Smooth muscle cell (in vitro differentiated cells): ENCODE results near the gene INTS4. TPM values are rescaled to one million over a fixed set of nuclear protein-coding genes. Genes with fewer than 3 reads are reported as not detected.
"Not testable (repeated sequence)": the region's sequence is repeated elsewhere in the genome, so short reads cannot be mapped to it uniquely, and the experiment has no call there.

ENCODE experiments used
- DNase-seq: peaks from one replicate; lab custom pipeline; 2025; ENCODE audit not compliant: unreplicated experiment; lab: John Stamatoyannopoulos, UW
- H2AFZ ChIP-seq: fragments of 200-600 bp; sonication (generic); 2 replicates; pipeline ENCODE4 v1.6.0; 2016; ENCODE audit warnings: antibody characterized with exemption, low read depth, mild to moderate bottlenecking
- H3F3A ChIP-seq: fragments of 200-600 bp; sonication (generic); 2 replicates; pipeline ENCODE4 v1.6.0; 2017; ENCODE audit warnings: antibody characterized with exemption, low read depth
- H3K27ac ChIP-seq: fragments of 200-600 bp; sonication (generic); 2 replicates; pipeline ENCODE4 v1.5.1; 2016; ENCODE audit warnings: low read depth, mild to moderate bottlenecking
- H3K27me3 ChIP-seq: fragments of 200-600 bp; sonication (generic); 2 replicates; pipeline ENCODE4 v1.6.1; 2016; ENCODE audit warnings: low read depth, mild to moderate bottlenecking
- H3K36me3 ChIP-seq: fragments of 200-600 bp; sonication (generic); 2 replicates; pipeline ENCODE4 v1.5.1; 2016; ENCODE audit warnings: low read depth
- H3K4me1 ChIP-seq: fragments of 200-600 bp; sonication (generic); 2 replicates; pipeline ENCODE4 v1.5.1; 2016; ENCODE audit warnings: low read depth
- H3K4me2 ChIP-seq: fragments of 200-600 bp; sonication (generic); 2 replicates; pipeline ENCODE4 v1.6.0; 2016; ENCODE audit warnings: mild to moderate bottlenecking
- H3K4me3 ChIP-seq: fragments of 200-600 bp; sonication (generic); 2 replicates; pipeline ENCODE4 v1.5.1; 2016; ENCODE audit warnings: mild to moderate bottlenecking
- H3K79me2 ChIP-seq: fragments of 200-600 bp; sonication (generic); 2 replicates; pipeline ENCODE4 v1.6.0; 2016; ENCODE audit warnings: low read depth, mild to moderate bottlenecking
- H3K9ac ChIP-seq: fragments of 200-600 bp; sonication (generic); 2 replicates; pipeline ENCODE4 v1.6.0; 2016; ENCODE audit warnings: low read depth
- H3K9me3 ChIP-seq: fragments of 200-600 bp; sonication (generic); replicated peaks from 2 replicates; pipeline ENCODE4 v1.5.1; 2016; ENCODE audit warnings: low read depth
- H4K20me1 ChIP-seq: fragments of 200-600 bp; sonication (generic); 2 replicates; pipeline ENCODE4 v1.6.0; 2016; ENCODE audit warnings: low read depth
- WGBS: methylation state at CpG from one replicate; pipeline ENCODE4 v1.1.7; 2016; ENCODE audit warnings: low lambda C conversion rate; 5-methylcytosine and 5-hydroxymethylcytosine counted together
- polyA plus RNA-seq: library from polyadenylated mRNA; unstranded; fragments of >200 nt; fragmentation: Nextera tagmentation; extraction: Ambion mirVana; gene quantifications from 2 replicates; pipeline ENCODE4 v1.2.1, GENCODE V29; 2016
- total RNA-seq: library from RNA; depleted of rRNA; stranded (reverse); fragments of >200 nt; gene quantifications from 2 replicates; pipeline ENCODE4 v1.2.3, GENCODE V29; 2014
- TF ChIP-seq, protein P1 (sequence below): fragments of 200-600 bp; sonication (generic); IDR thresholded peaks from 2 replicates; pipeline ENCODE4 v1.5.1; 2017; ENCODE audit warnings: borderline replicate concordance, mild to moderate bottlenecking, antibody characterized with exemption; ENCODE audit not compliant: insufficient read depth, poor library complexity, severe bottlenecking

Gene INTS4, protein sequence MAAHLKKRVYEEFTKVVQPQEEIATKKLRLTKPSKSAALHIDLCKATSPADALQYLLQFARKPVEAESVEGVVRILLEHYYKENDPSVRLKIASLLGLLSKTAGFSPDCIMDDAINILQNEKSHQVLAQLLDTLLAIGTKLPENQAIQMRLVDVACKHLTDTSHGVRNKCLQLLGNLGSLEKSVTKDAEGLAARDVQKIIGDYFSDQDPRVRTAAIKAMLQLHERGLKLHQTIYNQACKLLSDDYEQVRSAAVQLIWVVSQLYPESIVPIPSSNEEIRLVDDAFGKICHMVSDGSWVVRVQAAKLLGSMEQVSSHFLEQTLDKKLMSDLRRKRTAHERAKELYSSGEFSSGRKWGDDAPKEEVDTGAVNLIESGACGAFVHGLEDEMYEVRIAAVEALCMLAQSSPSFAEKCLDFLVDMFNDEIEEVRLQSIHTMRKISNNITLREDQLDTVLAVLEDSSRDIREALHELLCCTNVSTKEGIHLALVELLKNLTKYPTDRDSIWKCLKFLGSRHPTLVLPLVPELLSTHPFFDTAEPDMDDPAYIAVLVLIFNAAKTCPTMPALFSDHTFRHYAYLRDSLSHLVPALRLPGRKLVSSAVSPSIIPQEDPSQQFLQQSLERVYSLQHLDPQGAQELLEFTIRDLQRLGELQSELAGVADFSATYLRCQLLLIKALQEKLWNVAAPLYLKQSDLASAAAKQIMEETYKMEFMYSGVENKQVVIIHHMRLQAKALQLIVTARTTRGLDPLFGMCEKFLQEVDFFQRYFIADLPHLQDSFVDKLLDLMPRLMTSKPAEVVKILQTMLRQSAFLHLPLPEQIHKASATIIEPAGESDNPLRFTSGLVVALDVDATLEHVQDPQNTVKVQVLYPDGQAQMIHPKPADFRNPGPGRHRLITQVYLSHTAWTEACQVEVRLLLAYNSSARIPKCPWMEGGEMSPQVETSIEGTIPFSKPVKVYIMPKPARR
- total RNA-seq = 28.9 and 35.7 TPM in 2 replicates
- polyA plus RNA-seq = 21.2 and 22.4 TPM in 2 replicates

DNA sequence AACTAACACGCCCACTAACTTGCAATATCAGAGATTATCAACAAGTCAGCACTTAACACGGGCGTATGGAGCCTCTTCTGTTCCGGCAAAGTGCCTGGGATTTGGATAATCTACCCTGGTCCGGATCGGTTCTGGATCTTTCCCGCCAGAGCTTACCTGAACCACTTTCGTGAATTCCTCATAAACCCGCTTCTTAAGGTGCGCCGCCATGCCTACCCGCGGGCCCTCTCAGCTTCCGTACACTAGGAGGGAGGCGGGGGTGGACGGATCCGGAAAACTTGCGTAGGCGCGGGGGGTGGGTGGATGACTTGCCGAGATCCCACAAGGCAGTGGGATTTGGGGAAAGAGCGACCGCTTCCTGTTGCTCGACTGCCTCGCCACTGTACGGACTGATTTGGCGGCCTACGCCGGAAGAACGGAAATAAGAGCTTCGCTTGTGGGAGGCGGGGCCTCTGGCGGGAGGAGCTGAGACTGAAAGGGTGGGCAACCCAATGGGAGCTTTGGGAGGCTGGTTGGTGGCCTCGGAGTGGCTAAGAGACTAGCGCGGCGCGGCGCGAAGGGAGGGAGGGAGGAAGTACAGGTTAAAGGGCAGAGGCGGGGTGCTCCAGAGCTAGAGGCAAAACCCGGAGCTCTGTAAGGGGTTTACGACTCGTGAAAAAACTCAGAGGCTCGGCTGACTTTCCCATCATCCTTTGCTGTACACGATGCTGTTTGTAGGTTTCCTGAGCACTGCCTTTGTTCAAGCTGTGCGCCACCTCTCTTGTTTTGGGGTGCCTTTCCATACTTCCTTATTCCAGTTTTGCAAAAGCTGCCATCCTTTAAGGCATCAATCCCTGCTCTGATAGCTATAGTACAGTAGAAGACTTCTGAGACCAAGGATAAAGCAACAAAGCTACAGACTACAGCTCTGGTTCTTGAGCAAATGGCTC, at the start of gene INTS4:
INTS4 (minus strand) TSS at position 235 of the 929 bp plus-strand sequence; CDS start at position 210, 25 bp downstream.
- no peaks in the 10 kb centered on the region for H3K27me3 ChIP-seq
- no peaks in the 10 kb centered on the region for H4K20me1 ChIP-seq
- peak within 1 kb of the TSS; percentile 90 for H3K4me3 ChIP-seq
- no peaks in the 10 kb centered on the region for H3K36me3 ChIP-seq
- peak; percentile 87 for DNase-seq
- H3K4me2 ChIP-seq = peak within 1 kb of the TSS; percentile 90
- peak within 1 kb of the TSS; percentile 74 for H3K9ac ChIP-seq
- no peaks in the 10 kb centered on the region for H3F3A ChIP-seq
- peaks cover 17% of the 10 kb centered on the region for H3K79me2 ChIP-seq
- peak within 1 kb of the TSS; percentile 97 for H2AFZ ChIP-seq
- under 1% methylated on average over 47 of the region's 47 CpGs for whole genome bisulfite sequencing
- no peaks in the 10 kb centered on the region for H3K9me3 ChIP-seq
- TF ChIP-seq, protein P1, sequence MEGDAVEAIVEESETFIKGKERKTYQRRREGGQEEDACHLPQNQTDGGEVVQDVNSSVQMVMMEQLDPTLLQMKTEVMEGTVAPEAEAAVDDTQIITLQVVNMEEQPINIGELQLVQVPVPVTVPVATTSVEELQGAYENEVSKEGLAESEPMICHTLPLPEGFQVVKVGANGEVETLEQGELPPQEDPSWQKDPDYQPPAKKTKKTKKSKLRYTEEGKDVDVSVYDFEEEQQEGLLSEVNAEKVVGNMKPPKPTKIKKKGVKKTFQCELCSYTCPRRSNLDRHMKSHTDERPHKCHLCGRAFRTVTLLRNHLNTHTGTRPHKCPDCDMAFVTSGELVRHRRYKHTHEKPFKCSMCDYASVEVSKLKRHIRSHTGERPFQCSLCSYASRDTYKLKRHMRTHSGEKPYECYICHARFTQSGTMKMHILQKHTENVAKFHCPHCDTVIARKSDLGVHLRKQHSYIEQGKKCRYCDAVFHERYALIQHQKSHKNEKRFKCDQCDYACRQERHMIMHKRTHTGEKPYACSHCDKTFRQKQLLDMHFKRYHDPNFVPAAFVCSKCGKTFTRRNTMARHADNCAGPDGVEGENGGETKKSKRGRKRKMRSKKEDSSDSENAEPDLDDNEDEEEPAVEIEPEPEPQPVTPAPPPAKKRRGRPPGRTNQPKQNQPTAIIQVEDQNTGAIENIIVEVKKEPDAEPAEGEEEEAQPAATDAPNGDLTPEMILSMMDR = no peak
- H3K4me1 ChIP-seq = peaks cover 8% of the 10 kb centered on the region
- H3K27ac ChIP-seq = peak within 1 kb of the TSS; percentile 64

- TF ChIP-seq, protein P1 = no peak
- WGBS = 96% methylated on average over 14 of the region's 14 CpGs
Observed at GRCh38 chr11:78041843-78042440, 47.5 kb upstream of the INTS4 start.

GRCh38 chr11:78041380-78041719, 46.9 kb upstream of the INTS4 start:
- not testable (repeated sequence) for H3K9me3 ChIP-seq, H2AFZ ChIP-seq, H3K4me2 ChIP-seq, H3K27me3 ChIP-seq, H3K4me3 ChIP-seq, H3K4me1 ChIP-seq, DNase-seq, H3F3A ChIP-seq, H3K79me2 ChIP-seq, H4K20me1 ChIP-seq, H3K9ac ChIP-seq, H3K36me3 ChIP-seq, H3K27ac ChIP-seq
- WGBS = 96% methylated on average over 8 of the region's 8 CpGs

More at GRCh38 chr11:78041843-78042440, 47.5 kb upstream of the INTS4 start:
- Histone ChIP-seq H3K9ac (no peak overlapping the region), H3K36me3 (no peaks in the 10 kb centered on the region), H3K4me1 (peaks cover 6% of the 10 kb centered on the region), H3F3A (no peaks in the 10 kb centered on the region), H3K4me2 (no peak overlapping the region), H3K9me3 (no peaks in the 10 kb centered on the region), H2AFZ (no peak overlapping the region), H3K4me3 (no peak overlapping the region), H3K79me2 (no peaks in the 10 kb centered on the region), H4K20me1 (no peaks in the 10 kb centered on the region), H3K27ac (no peak overlapping the region), H3K27me3 (no peaks in the 10 kb centered on the region)
- no peak for DNase-seq
